Measurements from ENCODE around the gene FARP1. TPM values are rescaled to one million over a fixed set of nuclear protein-coding genes. Genes with fewer than 3 reads are reported as not detected.

Gene FARP1
- total RNA-seq, 2 donors from 2014 or later, result 89.5 to 93.6 TPM

DNA sequence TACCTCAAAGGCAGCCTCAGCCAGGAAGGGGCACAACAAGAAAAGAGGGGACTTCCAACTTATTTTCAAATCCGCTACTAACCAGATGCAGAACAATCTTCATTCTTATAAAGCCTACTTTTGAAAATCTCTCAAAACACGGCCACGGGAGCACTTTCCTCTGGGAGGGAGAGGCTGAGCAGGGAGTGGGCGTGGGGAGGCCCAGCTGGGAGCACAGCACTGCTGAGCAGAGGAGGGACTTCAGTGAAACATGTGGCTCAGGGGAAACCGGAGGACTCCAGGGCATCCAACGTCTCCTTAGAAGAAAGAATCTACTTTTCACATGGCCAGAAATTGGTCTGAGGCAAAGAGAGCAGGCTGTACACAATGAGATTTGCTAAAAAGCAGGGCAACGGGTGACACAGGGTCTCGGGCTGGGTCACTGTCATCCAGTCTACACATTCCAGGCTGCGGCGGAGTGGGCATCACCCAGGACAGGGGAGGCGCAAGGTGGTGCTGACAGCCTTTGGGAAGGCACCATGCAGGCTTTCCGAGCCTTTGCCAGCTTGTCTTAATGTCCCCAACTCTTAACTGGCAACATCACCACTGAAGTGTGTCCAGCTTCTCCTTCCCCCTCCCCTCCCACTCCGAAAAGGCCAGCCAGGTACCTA, 317.0 kb downstream of the FARP1 start:
- WGBS, 2 donors, result 88 to 91% methylated on average over 13 of the region's 13 CpGs
- intact Hi-C loops (cut with DNase I), result no loop called here
- H3K4me3 ChIP-seq, result no peak overlapping the region
- no peaks in the 10 kb centered on the region for H3K27me3 ChIP-seq
- H3K27ac ChIP-seq, result no peak overlapping the region
- ATAC-seq (no peak), DNase-seq (no peak)
- peaks cover under 1% of the 10 kb centered on the region for H3K4me1 ChIP-seq
- peaks cover 0 to 12% of the 10 kb centered on the region in 2 donors for H3K36me3 ChIP-seq (replicated peaks in 1 of 2; ENCODE audit: insufficient read depth in 1 of 2, low read depth in 2 of 2)
- no peak for TF ChIP-seq POLR2A (IDR thresholded peaks at IDR 0.05)
- no peaks in the 10 kb centered on the region for H3K9me3 ChIP-seq

DNA sequence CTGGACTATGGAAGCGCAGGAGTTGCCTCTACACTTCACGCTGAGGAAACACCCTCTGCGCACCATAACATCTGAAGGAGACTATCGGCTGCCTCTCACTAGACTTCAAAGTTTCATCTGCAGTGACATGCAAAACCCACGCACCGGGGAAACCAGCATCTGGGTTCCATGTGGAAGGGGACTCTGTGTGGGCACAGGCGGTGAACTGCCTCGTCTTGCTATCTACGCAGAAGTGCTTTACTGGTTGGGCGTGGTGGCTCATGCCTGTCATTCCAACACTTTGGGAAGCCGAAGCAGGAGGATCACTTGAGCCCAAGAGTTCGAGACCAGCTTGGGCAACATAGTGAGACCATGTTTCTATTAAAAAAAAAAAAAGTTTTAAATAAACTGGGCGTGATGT, 317.6 kb downstream of the FARP1 start:
- no peak for TF ChIP-seq POLR2A (IDR thresholded peaks at IDR 0.05)
- TF ChIP-seq, protein P1, sequence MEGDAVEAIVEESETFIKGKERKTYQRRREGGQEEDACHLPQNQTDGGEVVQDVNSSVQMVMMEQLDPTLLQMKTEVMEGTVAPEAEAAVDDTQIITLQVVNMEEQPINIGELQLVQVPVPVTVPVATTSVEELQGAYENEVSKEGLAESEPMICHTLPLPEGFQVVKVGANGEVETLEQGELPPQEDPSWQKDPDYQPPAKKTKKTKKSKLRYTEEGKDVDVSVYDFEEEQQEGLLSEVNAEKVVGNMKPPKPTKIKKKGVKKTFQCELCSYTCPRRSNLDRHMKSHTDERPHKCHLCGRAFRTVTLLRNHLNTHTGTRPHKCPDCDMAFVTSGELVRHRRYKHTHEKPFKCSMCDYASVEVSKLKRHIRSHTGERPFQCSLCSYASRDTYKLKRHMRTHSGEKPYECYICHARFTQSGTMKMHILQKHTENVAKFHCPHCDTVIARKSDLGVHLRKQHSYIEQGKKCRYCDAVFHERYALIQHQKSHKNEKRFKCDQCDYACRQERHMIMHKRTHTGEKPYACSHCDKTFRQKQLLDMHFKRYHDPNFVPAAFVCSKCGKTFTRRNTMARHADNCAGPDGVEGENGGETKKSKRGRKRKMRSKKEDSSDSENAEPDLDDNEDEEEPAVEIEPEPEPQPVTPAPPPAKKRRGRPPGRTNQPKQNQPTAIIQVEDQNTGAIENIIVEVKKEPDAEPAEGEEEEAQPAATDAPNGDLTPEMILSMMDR (IDR thresholded peaks at IDR 0.05), result no peak
- Histone ChIP-seq H3K27ac (no peak overlapping the region), H3K4me3 (no peak overlapping the region), H3K27me3 (no peaks in the 10 kb centered on the region), H3K36me3 (replicated peaks in 1 of 2; ENCODE audit: insufficient read depth in 1 of 2, low read depth in 2 of 2) (peaks cover 0 to 12% of the 10 kb centered on the region in 2 donors), H3K4me1 (peaks cover 4% of the 10 kb centered on the region), H3K9me3 (no peaks in the 10 kb centered on the region)
- ATAC-seq (no peak), DNase-seq (no peak)
- WGBS, 2 donors, result 88 to 89% methylated on average over 13 of the region's 13 CpGs
- intact Hi-C loops (cut with DNase I), result no loop called here

DNA sequence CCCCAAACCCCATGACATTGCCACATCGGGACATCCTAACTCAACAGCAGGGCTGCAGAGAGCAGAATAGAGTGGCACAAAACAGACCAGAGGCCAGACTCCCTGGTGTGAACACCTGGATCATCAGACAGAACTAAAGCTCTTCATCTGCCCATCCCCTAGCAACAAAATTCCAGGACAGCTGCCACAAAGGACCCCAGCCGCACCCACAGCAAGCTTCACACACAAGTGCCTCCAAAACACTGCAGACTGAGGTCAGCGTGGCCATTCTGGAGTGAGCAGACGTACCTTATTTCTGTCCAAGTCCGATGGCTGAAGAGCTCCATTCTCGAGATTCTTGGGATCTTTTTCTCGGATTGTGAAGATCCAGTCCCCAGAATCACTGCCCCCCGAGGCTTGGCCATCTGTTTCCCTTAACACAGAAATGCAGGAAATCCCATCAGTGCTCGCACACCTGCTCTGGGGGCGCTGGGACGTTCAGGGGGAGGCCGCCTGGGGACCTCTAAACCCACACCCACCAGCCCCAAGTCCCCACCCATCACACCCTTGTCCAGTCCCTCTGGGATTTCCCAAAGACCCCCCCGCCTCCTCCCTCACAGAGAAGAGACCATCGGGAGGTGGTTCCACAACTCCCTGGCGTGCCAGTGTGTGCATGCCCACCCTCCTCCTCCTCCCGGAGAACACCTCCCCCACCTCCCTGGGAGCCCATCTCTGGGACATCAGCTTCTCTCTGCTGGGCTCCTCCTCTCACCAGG, 318.8 kb downstream of the FARP1 start:
- WGBS, 2 donors, result 89 to 94% methylated on average over 15 to 16 of the region's 16 CpGs

DNA sequence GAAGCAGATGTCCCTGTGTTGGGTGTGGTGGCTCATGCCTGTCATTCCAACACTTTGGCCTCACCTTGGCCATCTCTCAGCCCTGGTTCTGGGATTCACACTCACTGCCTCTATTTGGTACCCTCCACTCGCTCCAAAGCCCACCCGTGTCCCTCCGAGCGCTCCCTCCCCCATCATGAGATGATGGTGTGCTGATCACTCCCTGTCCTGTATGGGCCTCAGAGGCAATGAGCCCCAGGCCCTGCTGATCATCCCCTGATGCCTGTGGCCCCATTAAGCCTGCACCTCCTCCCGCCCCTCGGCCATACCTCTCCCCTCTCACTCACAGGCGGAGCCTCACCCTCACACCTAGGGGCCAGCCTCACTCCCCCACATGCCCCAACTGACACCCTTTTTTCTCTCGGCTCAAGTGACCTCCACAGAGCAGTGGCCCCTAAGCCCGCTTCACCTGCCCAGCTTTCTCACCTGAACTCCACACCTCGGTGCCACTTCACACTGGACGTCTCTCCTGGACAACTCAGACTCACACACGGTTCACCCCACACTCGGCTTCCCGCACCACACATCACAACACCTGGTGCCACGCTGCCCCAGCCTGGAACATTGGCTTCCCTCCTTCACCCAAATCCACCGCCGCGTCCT, 319.5 kb downstream of the FARP1 start:
- H3K27me3 ChIP-seq, result no peaks in the 10 kb centered on the region
- peaks cover 21% of the 10 kb centered on the region for H3K4me1 ChIP-seq
- peaks cover 0 to 12% of the 10 kb centered on the region in 2 donors for H3K36me3 ChIP-seq (replicated peaks in 1 of 2; ENCODE audit: insufficient read depth in 1 of 2, low read depth in 2 of 2)
- TF ChIP-seq, protein P1 (IDR thresholded peaks at IDR 0.05), result no peak
- TF ChIP-seq POLR2A (IDR thresholded peaks at IDR 0.05), result no peak
- DNase-seq (no peak), ATAC-seq (no peak)
- intact Hi-C loops (cut with DNase I), result no loop called here
- H3K9me3 ChIP-seq, result no peaks in the 10 kb centered on the region
- WGBS, 2 donors, result 91 to 92% methylated on average over 18 of the region's 18 CpGs
- H3K4me3 ChIP-seq, result no peak overlapping the region
- no peak overlapping the region for H3K27ac ChIP-seq

More for the DNA sequence above, 318.8 kb downstream of the FARP1 start:
- TF ChIP-seq, protein P1 (IDR thresholded peaks at IDR 0.05), result no peak
- Histone ChIP-seq H3K27me3 (no peaks in the 10 kb centered on the region), H3K27ac (no peak overlapping the region), H3K9me3 (no peaks in the 10 kb centered on the region), H3K4me1 (peaks cover 14% of the 10 kb centered on the region), H3K4me3 (no peak overlapping the region), H3K36me3 (replicated peaks in 1 of 2; ENCODE audit: insufficient read depth in 1 of 2, low read depth in 2 of 2) (peaks cover 0 to 12% of the 10 kb centered on the region in 2 donors)
- DNase-seq (no peak), ATAC-seq (no peak)
- intact Hi-C loops (cut with DNase I), result no loop called here

DNA sequence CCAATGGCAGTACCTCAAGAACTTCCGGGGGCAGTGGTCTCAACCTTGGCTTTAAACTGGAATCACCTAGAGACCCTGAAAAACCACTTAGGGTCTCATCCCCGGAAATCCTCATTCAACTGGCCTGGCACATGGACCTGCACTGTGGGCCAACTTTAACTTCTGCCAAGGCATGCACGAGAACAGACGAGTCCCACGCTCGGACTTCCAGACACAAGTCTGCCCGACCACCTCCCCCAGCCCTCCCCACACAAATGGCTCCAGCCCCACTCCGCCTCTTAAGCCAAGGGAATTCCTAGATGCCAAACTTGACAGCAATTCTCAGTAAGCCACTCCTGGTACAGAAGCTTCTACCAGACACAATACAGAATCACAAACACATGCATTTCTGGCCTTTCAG, 320.1 kb downstream of the FARP1 start:
- peaks cover 0 to 12% of the 10 kb centered on the region in 2 donors for H3K36me3 ChIP-seq (replicated peaks in 1 of 2; ENCODE audit: insufficient read depth in 1 of 2, low read depth in 2 of 2)
- no peak overlapping the region for H3K27ac ChIP-seq

More for the DNA sequence above, 320.1 kb downstream of the FARP1 start:
- Histone ChIP-seq H3K27me3 (no peaks in the 10 kb centered on the region), H3K4me3 (no peak overlapping the region), H3K9me3 (no peaks in the 10 kb centered on the region), H3K4me1 (peaks cover 27% of the 10 kb centered on the region)
- WGBS, 2 donors, result 80 to 86% methylated on average over 8 of the region's 8 CpGs
- intact Hi-C loops (cut with DNase I), result no loop called here
- DNase-seq, result no peak
- ATAC-seq, result no peak
- TF ChIP-seq, protein P1 (IDR thresholded peaks at IDR 0.05), result no peak
- TF ChIP-seq POLR2A (IDR thresholded peaks at IDR 0.05), result no peak

Data from body of pancreas (tissue), 4 donors.